Neural progenitor cell (in vitro differentiated cells): ENCODE results near the gene MYOCOS.

ENCODE experiments used
- EZH2 ChIP-seq: fragments of 200-600 bp; sonication (generic); IDR thresholded peaks from 2 replicates; pipeline ENCODE4 v1.6.1; 2017; ENCODE audit warnings: antibody characterized with exemption, mild to moderate bottlenecking, moderate library complexity
- EZH2phosphoT487 ChIP-seq: fragments of 200-600 bp; sonication (generic); IDR thresholded peaks from 2 replicates; pipeline ENCODE4 v1.6.1; 2017; ENCODE audit warnings: antibody characterized with exemption
- TF ChIP-seq, protein P1 (sequence below): fragments of 200-600 bp; sonication (generic); IDR thresholded peaks from 2 replicates; pipeline ENCODE4 v1.5.1; 2017; ENCODE audit warnings: antibody characterized with exemption, mild to moderate bottlenecking

- TF ChIP-seq, protein P1, sequence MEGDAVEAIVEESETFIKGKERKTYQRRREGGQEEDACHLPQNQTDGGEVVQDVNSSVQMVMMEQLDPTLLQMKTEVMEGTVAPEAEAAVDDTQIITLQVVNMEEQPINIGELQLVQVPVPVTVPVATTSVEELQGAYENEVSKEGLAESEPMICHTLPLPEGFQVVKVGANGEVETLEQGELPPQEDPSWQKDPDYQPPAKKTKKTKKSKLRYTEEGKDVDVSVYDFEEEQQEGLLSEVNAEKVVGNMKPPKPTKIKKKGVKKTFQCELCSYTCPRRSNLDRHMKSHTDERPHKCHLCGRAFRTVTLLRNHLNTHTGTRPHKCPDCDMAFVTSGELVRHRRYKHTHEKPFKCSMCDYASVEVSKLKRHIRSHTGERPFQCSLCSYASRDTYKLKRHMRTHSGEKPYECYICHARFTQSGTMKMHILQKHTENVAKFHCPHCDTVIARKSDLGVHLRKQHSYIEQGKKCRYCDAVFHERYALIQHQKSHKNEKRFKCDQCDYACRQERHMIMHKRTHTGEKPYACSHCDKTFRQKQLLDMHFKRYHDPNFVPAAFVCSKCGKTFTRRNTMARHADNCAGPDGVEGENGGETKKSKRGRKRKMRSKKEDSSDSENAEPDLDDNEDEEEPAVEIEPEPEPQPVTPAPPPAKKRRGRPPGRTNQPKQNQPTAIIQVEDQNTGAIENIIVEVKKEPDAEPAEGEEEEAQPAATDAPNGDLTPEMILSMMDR, result no peak
- no peak for TF ChIP-seq EZH2phosphoT487
- no peak for TF ChIP-seq EZH2
Observed at GRCh38 chr1:171674431-171675405, 52.7 kb downstream of the MYOCOS start.
